HG03571 (cell line): Measurements from ENCODE around the gene UFC1.
"Not testable (repeated sequence)": the region's sequence is repeated elsewhere in the genome, so short reads cannot be mapped to it uniquely, and the experiment has no call there.

Experiments used
- ATAC-seq: cut with Tn5 transposase; IDR thresholded peaks from one replicate; pipeline ENCODE4 v1.9.1; 2021; ENCODE audit not compliant: unreplicated experiment

Gene UFC1

GRCh38 chr1:161153682-161154337, at the start of gene UFC1:
Gene UFC1, plus strand, starts transcription at chr1:161153978. Its CDS starts 20 bp downstream, at chr1:161153998.
- ATAC-seq = peak; percentile 76

GRCh38 chr1:161106431-161106830, 47.3 kb upstream of the UFC1 start:
- no peak for ATAC-seq

- no peak for ATAC-seq
Measured at GRCh38 chr1:161111117-161111516, 42.7 kb upstream of the UFC1 start.

GRCh38 chr1:161111527-161111926, 42.3 kb upstream of the UFC1 start:
- no peak for ATAC-seq

- ATAC-seq = no peak
Measured at GRCh38 chr1:161113915-161114314, 39.9 kb upstream of the UFC1 start.

- ATAC-seq = no peak
Measured at GRCh38 chr1:161114556-161114955, 39.2 kb upstream of the UFC1 start.

GRCh38 chr1:161115132-161115711, 38.6 kb upstream of the UFC1 start:
- no peak for ATAC-seq

- not testable (repeated sequence) for ATAC-seq
Measured at GRCh38 chr1:161115961-161116360, 37.8 kb upstream of the UFC1 start.

- ATAC-seq = peak; percentile 71
Measured at GRCh38 chr1:161117759-161118581, 35.8 kb upstream of the UFC1 start, which contains the start of the genes NIT1 and PFDN2. Gene NIT1, plus strand, starts transcription at chr1:161118105. Its CDS starts 72 bp downstream, at chr1:161118177. Gene PFDN2, minus strand, starts transcription at chr1:161118037. Its CDS starts 11 bp downstream, at chr1:161118026.

GRCh38 chr1:161119092-161119903, 34.5 kb upstream of the UFC1 start:
- ATAC-seq = peak; percentile 48

- no peak for ATAC-seq
Measured at GRCh38 chr1:161121042-161121650, 32.6 kb upstream of the UFC1 start.

- ATAC-seq = no peak
Measured at GRCh38 chr1:161121834-161122233, 31.9 kb upstream of the UFC1 start.

- ATAC-seq = no peak
Measured at GRCh38 chr1:161122967-161123366, 30.8 kb upstream of the UFC1 start.

- no peak for ATAC-seq
Measured at GRCh38 chr1:161127649-161128048, 26.1 kb upstream of the UFC1 start.

GRCh38 chr1:161128591-161129420, 25.0 kb upstream of the UFC1 start:
- no peak for ATAC-seq

GRCh38 chr1:161130266-161130665, 23.5 kb upstream of the UFC1 start:
- no peak for ATAC-seq

- no peak for ATAC-seq
Measured at GRCh38 chr1:161131523-161132409, 22.0 kb upstream of the UFC1 start.

- ATAC-seq = peak; percentile 96
Measured at GRCh38 chr1:161132410-161133219, 21.2 kb upstream of the UFC1 start, which contains the start of gene DEDD. Gene DEDD, minus strand, starts transcription at chr1:161132667. Its CDS starts 8,205 bp downstream, at chr1:161124462.
